ENCODE results near the gene PRRG1. TPM values are rescaled to one million over a fixed set of nuclear protein-coding genes. Genes with fewer than 3 reads are reported as not detected.

The PRRG1 gene
- total RNA-seq, 1 experiment from 2014 or later: 9.0 TPM

DNA sequence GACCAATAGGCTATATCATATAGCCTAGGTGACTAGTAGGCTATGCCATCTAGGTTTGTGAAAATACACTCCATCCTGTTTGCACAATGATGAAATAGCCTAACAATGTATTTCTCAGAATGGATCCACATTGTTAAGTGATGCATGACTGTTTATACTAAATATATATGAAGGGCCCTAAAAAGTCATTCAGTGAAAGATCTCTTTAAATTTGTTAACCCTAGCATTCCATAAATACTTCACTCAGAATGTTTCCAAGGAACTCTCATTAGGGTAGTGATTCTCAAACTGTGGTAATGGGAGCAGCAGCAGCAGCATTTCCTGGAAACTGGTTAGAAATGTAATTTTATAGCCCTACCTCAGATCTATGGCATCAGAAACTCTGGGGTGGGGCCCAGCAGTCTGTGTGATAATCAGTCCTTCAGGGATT, 74.9 kb downstream of the PRRG1 start:
- H2AFZ ChIP-seq (ENCODE audit: low read length): no peak overlapping the region
- H3K9ac ChIP-seq (ENCODE audit: extremely low read depth, insufficient read length, low read length): no peak overlapping the region
- H3K14ac ChIP-seq (ENCODE audit: insufficient read depth, low read length): no peak overlapping the region
- no peaks in the 10 kb centered on the region for H3K79me1 ChIP-seq (ENCODE audit: insufficient read depth, low read depth, low read length, poor library complexity, severe bottlenecking)
- H2BK15ac ChIP-seq (ENCODE audit: low read depth, low read length): no peak overlapping the region
- H4K91ac ChIP-seq (ENCODE audit: insufficient read length, low read depth, low read length): no peak overlapping the region
- peaks cover 37 to 39% of the 10 kb centered on the region in 2 experiments for H3K9me3 Mint-ChIP-seq
- H3K56ac ChIP-seq (ENCODE audit: insufficient read length, low read depth, low read length): no peak overlapping the region
- H3K27ac Mint-ChIP-seq: no peak overlapping the region
- H4K5ac ChIP-seq (ENCODE audit: insufficient read length, low read depth, low read length): no peak overlapping the region
- no peak for DNase-seq
- H4K8ac ChIP-seq (replicated peaks; ENCODE audit: insufficient read length, low read depth, low read length): no peak overlapping the region
- H3K27ac ChIP-seq (ENCODE audit: insufficient read length, low read depth, low read length): no peak overlapping the region
- TF ChIP-seq CTCF (conservative IDR thresholded peaks at IDR 0.05): no peak
- H3K27me3 ChIP-seq (ENCODE audit: insufficient read depth, low read length): no peaks in the 10 kb centered on the region
- H3K27me3 Mint-ChIP-seq (ENCODE audit: low read depth): no peaks in the 10 kb centered on the region
- no peak overlapping the region for H2AK5ac ChIP-seq (ENCODE audit: insufficient read length, low read length)
- no peaks in the 10 kb centered on the region for H3K23me2 ChIP-seq (ENCODE audit: insufficient read length, low read depth, low read length, poor library complexity, severe bottlenecking)
- no peak overlapping the region for H3K4me2 ChIP-seq (ENCODE audit: insufficient read depth, insufficient read length, low read length)
- peaks cover 0 to 4% of the 10 kb centered on the region in 2 experiments; a peak in 2 of 4 replicates for H3K4me1 Mint-ChIP-seq
- H3K9me3 ChIP-seq (ENCODE audit: control insufficient read depth, low read depth, low read length): no peaks in the 10 kb centered on the region
- H2BK12ac ChIP-seq (ENCODE audit: insufficient read length, low read depth, low read length): no peak overlapping the region
- no peak overlapping the region for H2BK120ac ChIP-seq (ENCODE audit: low read depth, low read length, poor library complexity, severe bottlenecking)
- H3K36me3 Mint-ChIP-seq (ENCODE audit: insufficient read depth in 1 of 3, low read depth in 3 of 3): peaks cover 21 to 28% (median 26%) of the 10 kb centered on the region in 3 experiments
- no peak overlapping the region for H2BK5ac ChIP-seq (ENCODE audit: insufficient read length, low read length)
- no peaks in the 10 kb centered on the region for H3K4me1 ChIP-seq (ENCODE audit: insufficient read depth, low read length)
- H4K20me1 ChIP-seq (ENCODE audit: control insufficient read depth, insufficient read depth, insufficient read length): no peaks in the 10 kb centered on the region
- H3K79me2 ChIP-seq (ENCODE audit: insufficient read depth, low read length): no peaks in the 10 kb centered on the region
- H3T11ph ChIP-seq (ENCODE audit: low read length): no peak overlapping the region
- H3K4ac ChIP-seq (ENCODE audit: low read depth, low read length): no peak overlapping the region
- H3K23ac ChIP-seq (ENCODE audit: insufficient read length, low read depth, low read length): no peak overlapping the region
- H2BK20ac ChIP-seq (ENCODE audit: low read depth, low read length, poor library complexity, severe bottlenecking): no peak overlapping the region
- H3K4me3 Mint-ChIP-seq: no peak overlapping the region
- H3K18ac ChIP-seq (ENCODE audit: insufficient read length, low read depth, low read length): no peak overlapping the region
